NOMO-1 treated with dmso at 0.1 percent for 144 hours (cell line): Measurements from ENCODE around the gene GKN2.
"Not testable (repeated sequence)": the region's sequence is repeated elsewhere in the genome, so short reads cannot be mapped to it uniquely, and the experiment has no call there.

ENCODE experiments used
- DNase-seq: peaks from one replicate; lab custom pipeline; 2025; ENCODE audit not compliant: unreplicated experiment; lab: John Stamatoyannopoulos, UW

GKN2 gene

DNA sequence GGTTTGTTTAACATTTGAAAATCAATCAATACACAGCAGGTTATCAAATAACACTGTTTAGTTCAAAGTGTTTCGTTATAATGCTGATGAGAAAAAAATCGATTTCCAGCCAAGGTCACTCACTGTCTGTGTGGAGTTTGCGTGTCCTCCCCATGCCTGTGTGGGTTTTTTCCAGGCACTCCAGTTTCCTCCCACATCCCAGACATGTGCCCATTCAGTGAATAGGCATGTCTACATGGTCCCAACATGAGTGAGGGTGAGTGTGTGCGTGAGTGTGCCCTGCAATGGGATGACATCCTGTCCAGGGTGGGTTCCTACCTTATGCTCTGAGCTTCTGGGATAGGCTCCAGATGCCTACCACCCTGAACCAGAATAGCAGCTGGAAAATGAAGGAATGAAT, 8.7 kb upstream of the GKN2 start:
- DNase-seq: no peak

DNA sequence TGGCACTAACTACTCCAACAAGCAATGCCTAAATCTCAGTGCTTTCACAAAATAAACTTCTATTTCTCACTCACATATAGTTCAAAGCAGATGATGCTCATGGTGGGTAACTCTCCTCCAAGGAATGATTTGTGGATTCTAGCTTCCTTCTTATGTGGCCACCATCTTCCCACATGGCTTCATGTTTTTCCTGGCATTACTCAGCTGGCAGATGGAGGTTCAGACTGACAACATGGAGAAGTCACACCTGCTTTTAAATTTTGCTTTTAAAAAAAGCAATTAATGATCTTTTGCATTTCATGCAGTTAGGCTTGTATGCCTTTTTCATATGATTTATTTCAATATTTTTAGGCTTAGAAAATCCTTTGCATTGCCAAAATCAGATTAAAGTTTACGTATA, 6.3 kb upstream of the GKN2 start:
- no peak for DNase-seq

DNA sequence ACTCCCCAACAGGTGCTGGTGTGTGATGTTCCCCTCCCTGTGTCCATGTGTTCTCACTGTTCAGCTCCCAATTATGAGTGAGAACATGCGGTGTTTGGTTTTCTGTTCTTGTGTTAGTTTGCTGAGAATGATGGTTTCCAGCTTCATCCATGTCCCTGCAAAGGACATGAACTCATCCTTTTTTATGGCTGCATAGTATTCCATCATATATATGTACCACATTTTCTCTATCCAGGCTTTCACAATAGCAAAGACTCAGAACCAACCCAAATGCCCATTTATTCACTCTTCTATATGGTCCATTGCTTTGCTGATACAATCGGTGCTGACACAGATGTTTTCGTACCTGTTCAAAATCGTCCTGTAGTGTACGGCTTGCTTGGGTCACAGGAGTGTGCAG, 2.7 kb upstream of the GKN2 start:
- DNase-seq: not testable (repeated sequence)

- no peak for DNase-seq
Observed at GRCh38 chr2:68951899-68952298, 794 bp downstream of the GKN2 start.

GRCh38 chr2:68948710-68949109, 4.0 kb downstream of the GKN2 start:
- DNase-seq: peak; percentile 19

DNA sequence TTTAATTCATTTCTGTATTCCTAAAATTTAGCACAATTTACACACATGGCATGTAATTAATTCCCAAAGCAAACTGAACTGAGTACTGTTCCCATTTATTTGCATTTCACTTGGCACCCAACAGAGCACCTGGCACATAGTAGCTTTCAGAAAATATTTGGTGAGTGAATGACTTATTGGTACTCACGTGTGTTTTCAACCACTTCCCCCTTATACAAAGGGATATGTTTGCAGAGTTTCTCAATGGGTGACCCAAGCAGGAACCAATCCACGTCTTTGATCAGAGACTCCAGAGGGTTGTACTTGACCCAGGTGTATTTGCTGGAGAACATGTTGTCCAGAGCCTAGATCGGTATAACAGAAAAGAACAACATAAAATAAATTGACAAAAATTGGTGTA, 6.6 kb downstream of the GKN2 start:
- no peak for DNase-seq

- DNase-seq: peak; percentile 45
Observed at GRCh38 chr2:68943581-68944568, 8.8 kb downstream of the GKN2 start.

GRCh38 chr2:68942827-68943226, 9.9 kb downstream of the GKN2 start:
- DNase-seq: no peak

- no peak for DNase-seq
Observed at GRCh38 chr2:68940369-68940768, 12.3 kb downstream of the GKN2 start.

DNA sequence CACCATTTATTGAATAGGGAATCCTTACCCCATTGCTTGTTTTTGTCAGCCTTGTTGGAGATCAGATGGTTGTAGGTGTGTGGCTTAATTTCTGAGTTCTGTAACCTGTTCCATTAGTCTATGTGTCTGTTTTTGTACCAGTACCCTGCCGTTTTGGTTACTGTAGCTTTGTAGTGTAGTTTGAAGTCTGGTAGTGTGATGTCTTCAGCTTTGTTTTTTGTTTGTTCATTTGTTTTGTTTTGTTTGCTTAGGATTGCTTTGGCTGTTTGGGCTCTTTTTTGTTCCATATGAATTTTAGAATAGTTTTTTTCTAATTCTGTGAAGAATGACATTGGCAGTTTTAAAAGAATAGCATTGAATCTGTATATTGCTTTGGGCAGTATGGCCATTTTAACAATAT, 12.7 kb downstream of the GKN2 start:
- DNase-seq: no peak

GRCh38 chr2:68938938-68939337, 13.8 kb downstream of the GKN2 start:
- no peak for DNase-seq

- DNase-seq: no peak
Observed at GRCh38 chr2:68937346-68938055, 15.2 kb downstream of the GKN2 start.

- DNase-seq: no peak
Observed at GRCh38 chr2:68936889-68937288, 15.8 kb downstream of the GKN2 start.

- DNase-seq: no peak
Observed at GRCh38 chr2:68936427-68936826, 16.3 kb downstream of the GKN2 start.

GRCh38 chr2:68935471-68935870, 17.2 kb downstream of the GKN2 start:
- DNase-seq: no peak

GRCh38 chr2:68934021-68934420, 18.7 kb downstream of the GKN2 start:
- DNase-seq: no peak

- no peak for DNase-seq
Observed at GRCh38 chr2:68932402-68932801, 20.3 kb downstream of the GKN2 start.

DNA sequence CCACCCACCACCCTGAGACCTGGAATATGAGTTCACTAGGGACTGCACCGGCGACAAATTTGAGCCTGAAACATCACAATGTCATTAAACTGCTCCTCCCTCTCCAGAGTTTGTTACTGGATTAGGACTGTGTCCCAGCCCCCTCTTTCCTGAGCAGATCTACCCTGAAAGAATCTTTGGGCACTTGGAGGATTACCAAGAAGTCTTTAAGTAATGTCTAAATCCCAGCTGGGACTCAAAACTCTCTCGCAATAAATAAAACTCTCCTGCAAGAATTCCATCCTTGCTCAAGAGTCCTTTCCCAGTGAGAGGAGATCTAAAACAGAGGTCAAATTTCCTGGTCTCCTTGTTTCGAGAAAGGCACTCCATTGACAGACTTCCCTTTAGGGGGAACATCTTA, 20.9 kb downstream of the GKN2 start:
- DNase-seq: no peak

- DNase-seq: no peak
Observed at GRCh38 chr2:68931149-68931711, 21.5 kb downstream of the GKN2 start.

DNA sequence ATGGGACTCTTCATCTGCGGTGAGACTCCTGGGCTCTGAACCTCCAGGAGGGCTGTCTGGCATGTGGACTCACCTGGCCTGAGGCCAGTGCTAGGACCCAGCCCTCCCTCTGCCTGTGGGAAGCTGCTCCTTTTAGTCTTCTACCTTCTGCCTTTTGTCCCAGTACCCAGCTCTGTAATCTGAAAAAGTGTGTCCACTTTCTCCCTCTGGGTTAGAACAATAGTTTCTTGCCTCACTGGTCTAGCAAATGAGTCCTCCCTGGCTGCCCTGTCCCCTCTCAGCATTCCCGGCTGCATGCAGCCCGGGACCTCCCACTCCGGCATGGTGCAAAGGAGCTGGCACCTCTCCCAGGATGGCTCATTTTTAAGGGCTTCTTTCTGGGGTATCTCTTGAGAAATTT, 25.9 kb downstream of the GKN2 start:
- no peak for DNase-seq

- peak; percentile 24 for DNase-seq
Observed at GRCh38 chr2:68925295-68925896, 27.3 kb downstream of the GKN2 start.
